SK-N-SH (cell line): Measurements from ENCODE around the gene NR2C2. TPM values are rescaled to one million over a fixed set of nuclear protein-coding genes. Genes with fewer than 3 reads are reported as not detected.

Experiments
- CTCF ChIA-PET: fragments of 300-600, 350-600 bp; formaldehyde crosslinking; extraction: SDS; loops from one replicate; lab custom pipeline; 2021; lab: Yijun Ruan, JAX
- POLR2A ChIA-PET: fragments of 350-600 bp; sonication (Branson Sonifier 250); formaldehyde crosslinking; extraction: SDS; loops from one replicate; lab custom pipeline; 2020; ENCODE audit warnings: antibody characterized with exemption, inconsistent platforms; lab: Yijun Ruan, JAX
- DNase-seq: peaks from one replicate; pipeline ENCODE4 v3.0.0; 2012
- H2AFZ ChIP-seq: fragments of 200-600 bp; sonication (generic); 2 replicates; pipeline ENCODE4 v1.8.1; 2016; ENCODE audit warnings: antibody characterized with exemption, mild to moderate bottlenecking, low read depth
- H3F3A ChIP-seq: fragments of 200-600 bp; sonication (generic); replicated peaks from 2 replicates; pipeline ENCODE3; 2016; ENCODE audit warnings: antibody characterized with exemption, mild to moderate bottlenecking; ENCODE audit not compliant: insufficient read depth
- H3K27ac ChIP-seq, 2 experiments: fragments of 200-500 bp in 1 of 2; fragments of 200-600 bp in 1 of 2; sonication (Bioruptor generic) in 1 of 2; sonication (generic), shearing (Covaris generic) in 1 of 2; 2 replicates each; pipeline versions ENCODE4 v1.5.1 to v1.6.1; 2014 to 2016; ENCODE audit warnings: low read depth in 2 of 2, inconsistent platforms in 1 of 2, low read length in 1 of 2, mild to moderate bottlenecking in 1 of 2, mixed read lengths in 1 of 2
- H3K27me3 ChIP-seq: fragments of 200-600 bp; sonication (generic), shearing (Covaris generic); 2 replicates; pipeline ENCODE4 v1.6.1; 2016; ENCODE audit warnings: mixed run types; ENCODE audit not compliant: insufficient read depth
- H3K36me3 ChIP-seq, 2 experiments: fragments of 200-500 bp in 1 of 2; fragments of 200-600 bp in 1 of 2; sonication (Bioruptor generic) in 1 of 2; sonication (generic) in 1 of 2; replicated peaks in 1 of 2; 2 replicates each; pipeline versions ENCODE3 to v1.5.1; 2014 to 2016; ENCODE audit warnings: low read length in 1 of 2, mild to moderate bottlenecking in 1 of 2; ENCODE audit not compliant: insufficient read depth in 2 of 2, control insufficient read depth in 1 of 2
- H3K4me1 ChIP-seq, 2 experiments: fragments of 200-500 bp in 1 of 2; fragments of 200-600 bp in 1 of 2; sonication (Bioruptor generic) in 1 of 2; sonication (generic), shearing (Covaris generic) in 1 of 2; 2 replicates each; pipeline versions ENCODE4 v1.5.1 to v1.6.1; 2014 to 2016; ENCODE audit warnings: low read depth in 1 of 2, low read length in 1 of 2, mixed run types in 1 of 2; ENCODE audit not compliant: insufficient read depth in 2 of 2, control insufficient read depth in 1 of 2
- H3K4me2 ChIP-seq: fragments of 200-600 bp; sonication (generic), shearing (Covaris generic); 2 replicates; pipeline ENCODE4 v1.6.1; 2017; ENCODE audit warnings: mixed run types
- H3K4me3 ChIP-seq, 2 experiments: fragments of 200-500 bp in 1 of 2; fragments of 200-600 bp in 1 of 2; sonication (Bioruptor generic) in 1 of 2; sonication (generic), shearing (Covaris generic) in 1 of 2; 2 replicates each; pipeline versions ENCODE4 v1.5.1 to v1.8.1; 2014 to 2016; ENCODE audit warnings: low read depth in 2 of 2, inconsistent platforms in 1 of 2, low read length in 1 of 2, mild to moderate bottlenecking in 1 of 2, mixed read lengths in 1 of 2, moderate library complexity in 1 of 2
- H3K79me2 ChIP-seq: fragments of 200-600 bp; sonication (generic); 2 replicates; pipeline ENCODE4 v1.8.1; 2017; ENCODE audit warnings: mild to moderate bottlenecking; ENCODE audit not compliant: insufficient read depth
- H3K9ac ChIP-seq: fragments of 200-600 bp; sonication (generic); 2 replicates; pipeline ENCODE4 v1.6.1; 2017; ENCODE audit warnings: mixed run types
- H3K9me2 ChIP-seq: fragments of 200-600 bp; sonication (generic); 2 replicates; pipeline ENCODE4 v1.6.1; 2017; ENCODE audit warnings: mixed run types
- H3K9me3 ChIP-seq: fragments of 200-600 bp; sonication (generic); 2 replicates; pipeline ENCODE4 v1.6.1; 2017; ENCODE audit warnings: mixed run types, mild to moderate bottlenecking, moderate library complexity
- H4K20me1 ChIP-seq: fragments of 200-600 bp; sonication (generic); 2 replicates; pipeline ENCODE4 v1.6.1; 2017; ENCODE audit warnings: mild to moderate bottlenecking, mixed run types; ENCODE audit not compliant: insufficient read depth
- CHD2 ChIP-seq: fragments of 150-350 bp; IDR thresholded peaks from 2 replicates; pipeline ENCODE4 v1.6.1; 2018; ENCODE audit warnings: low read length; ENCODE audit not compliant: partially characterized antibody
- ELF1 ChIP-seq: IDR thresholded peaks from 2 replicates; pipeline ENCODE4 v1.4.0; 2012
- EP300 ChIP-seq, 2 experiments: IDR thresholded peaks; 2 replicates each; pipeline versions ENCODE4 v1.4.0 to v1.6.1; 2012; ENCODE audit warnings: borderline replicate concordance in 1 of 2, low read depth in 1 of 2, low read length in 1 of 2
- EZH2phosphoT487 ChIP-seq: fragments of 200-600 bp; sonication (generic); IDR thresholded peaks from 2 replicates; pipeline ENCODE4 v1.6.1; 2017; ENCODE audit warnings: low read depth, mixed run types, mild to moderate bottlenecking, antibody characterized with exemption, moderate library complexity, borderline replicate concordance
- FOXJ3 ChIP-seq: sonication (generic); formaldehyde crosslinking; IDR thresholded peaks from 2 replicates; pipeline ENCODE4 v1.5.1; 2020; ENCODE audit warnings: mild to moderate bottlenecking, missing genetic modification reagents
- FOXM1 ChIP-seq: IDR thresholded peaks from 2 replicates; pipeline ENCODE4 v1.4.0; 2012; ENCODE audit warnings: low read depth, mild to moderate bottlenecking
- GATA2 ChIP-seq: sonication (generic); formaldehyde crosslinking; IDR thresholded peaks from 2 replicates; pipeline ENCODE4 v1.5.0; 2020; ENCODE audit warnings: mild to moderate bottlenecking, missing genetic modification reagents
- MEF2A ChIP-seq: IDR thresholded peaks from 2 replicates; pipeline ENCODE4 v1.4.0; 2012; ENCODE audit warnings: low read depth, borderline replicate concordance
- MXI1 ChIP-seq: IDR thresholded peaks from 2 replicates; pipeline ENCODE4 v1.6.1; 2012; ENCODE audit warnings: mild to moderate bottlenecking, low read depth, low read length, improper control_type of control experiment
- NFIC ChIP-seq: IDR thresholded peaks from 2 replicates; pipeline ENCODE4 v1.4.0; 2012; ENCODE audit warnings: borderline replicate concordance
- POLR2AphosphoS5 ChIP-seq: IDR thresholded peaks from 2 replicates; pipeline ENCODE4 v1.6.1; 2012; ENCODE audit warnings: low read depth, low read length
- RAD21 ChIP-seq: IDR thresholded peaks from 2 replicates; pipeline ENCODE4 v1.6.1; 2012; ENCODE audit warnings: mild to moderate bottlenecking, low read length
- RCOR1 ChIP-seq: fragments of 150-350 bp; IDR thresholded peaks from 2 replicates; pipeline ENCODE4 v1.6.1; 2017; ENCODE audit warnings: antibody characterized with exemption, low read length
- SIN3A ChIP-seq: IDR thresholded peaks from 2 replicates; pipeline ENCODE4 v1.6.1; 2012; ENCODE audit warnings: low read depth, mild to moderate bottlenecking, low read length, moderate library complexity, borderline replicate concordance
- SMC3 ChIP-seq: IDR thresholded peaks from 2 replicates; pipeline ENCODE4 v1.6.1; 2012; ENCODE audit warnings: low read depth, low read length, improper control_type of control experiment
- TCF12 ChIP-seq: IDR thresholded peaks from 2 replicates; pipeline ENCODE4 v1.4.0; 2012
- USF1 ChIP-seq: IDR thresholded peaks from 2 replicates; pipeline ENCODE4 v1.4.0; 2012; ENCODE audit warnings: low read depth, borderline replicate concordance
- WGBS: methylation state at CpG from one replicate; pipeline ENCODE4 v1.1.6; 2017; ENCODE audit warnings: low lambda C conversion rate; 5-methylcytosine and 5-hydroxymethylcytosine counted together
- polyA plus RNA-seq, 3 experiments: library from polyadenylated mRNA; depleted of rRNA; stranded (reverse); fragments of >200 nt; gene quantifications; 2 replicates each; pipeline ENCODE4 v1.2.3, GENCODE V29; 2012
- TF ChIP-seq, protein P1 (sequence below): IDR thresholded peaks from 2 replicates; pipeline ENCODE4; 2012
- TF ChIP-seq, protein P2 (sequence below): fragments of 150-350 bp; IDR thresholded peaks from 2 replicates; pipeline ENCODE4 v1.6.1; 2017; ENCODE audit warnings: antibody characterized with exemption, low read length, low read depth, borderline replicate concordance
- TF ChIP-seq, protein P3 (sequence below): IDR thresholded peaks from 2 replicates; pipeline ENCODE4 v1.4.0; 2012; ENCODE audit warnings: low read depth, borderline replicate concordance
- TF ChIP-seq, protein P4 (sequence below): fragments of 150-350 bp; IDR thresholded peaks from 2 replicates; pipeline ENCODE4 v1.6.1; 2016; ENCODE audit warnings: mild to moderate bottlenecking, low read depth, low read length
- TF ChIP-seq, protein P5 (sequence below): IDR thresholded peaks from 2 replicates; pipeline ENCODE4 v1.6.1; 2012; ENCODE audit warnings: mild to moderate bottlenecking, low read depth, low read length, moderate library complexity

Gene NR2C2
- polyA plus RNA-seq, 1 of the 3 experiments (the other 2 are of a cell fraction) = 13.1 TPM

DNA sequence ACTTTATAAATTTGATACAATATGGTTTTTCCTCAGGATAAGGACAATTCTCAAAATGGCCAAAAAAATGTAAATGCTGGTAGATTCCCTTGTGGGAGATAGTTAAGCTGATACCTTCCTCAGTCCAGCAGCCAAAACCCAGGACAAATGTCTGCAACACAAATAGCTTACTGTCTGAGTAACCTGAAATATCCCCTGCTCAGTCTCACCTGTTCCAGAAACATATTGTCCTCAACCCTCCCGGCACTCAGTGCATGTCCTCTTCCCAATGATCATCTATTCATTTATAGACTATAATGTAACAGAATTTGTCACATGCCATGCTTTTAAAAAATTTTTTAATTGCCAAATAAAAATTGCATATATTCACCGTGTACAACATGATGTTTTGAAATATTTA lies 139.3 kb downstream of the NR2C2 start (continued):
- TF ChIP-seq GATA2 (no peak), SIN3A (no peak), MXI1 (no peak), POLR2AphosphoS5 (no peak), FOXJ3 (no peak)

DNA sequence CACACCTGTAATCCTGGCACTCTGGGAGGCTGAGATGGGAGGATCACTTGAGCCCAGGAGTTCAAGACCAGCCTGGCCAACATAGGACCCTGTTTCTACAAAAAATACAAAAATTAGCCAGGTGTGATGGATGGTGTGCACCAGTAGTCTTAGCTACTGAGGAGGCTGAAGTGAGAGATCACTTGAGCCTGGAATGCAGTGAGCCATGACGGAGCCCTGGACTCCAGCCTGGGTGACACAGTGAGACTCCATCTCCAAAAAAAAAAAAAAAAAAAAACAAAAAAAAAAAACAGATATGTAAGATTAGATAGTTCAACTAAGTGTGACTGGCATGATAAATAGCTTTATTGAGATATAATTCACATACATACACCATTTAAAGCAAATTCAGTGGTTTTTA lies 141.8 kb downstream of the NR2C2 start:
- POLR2A ChIA-PET = interaction anchor here (1.4 kb wide), 1 partner anchor 10 kb away, joined by 4 read pairs; the partner anchor contains the start of gene RBSN
- WGBS = 86% methylated on average over 1 of the region's 1 CpG

More for the DNA sequence above, 141.8 kb downstream of the NR2C2 start:
- Histone ChIP-seq H3K9ac (no peak overlapping the region), H3K27ac (no peak overlapping the region), H3K4me3 (no peak overlapping the region), H3K9me2 (no peaks in the 10 kb centered on the region), H3K4me1 (no peaks in the 10 kb centered on the region), H3K79me2 (no peaks in the 10 kb centered on the region), H3K9me3 (no peaks in the 10 kb centered on the region), H3F3A (peaks cover 6% of the 10 kb centered on the region), H3K36me3 (peaks cover 38 to 59% of the 10 kb centered on the region in 2 experiments), H3K4me2 (no peak overlapping the region), H4K20me1 (no peaks in the 10 kb centered on the region), H2AFZ (no peak overlapping the region), H3K27me3 (no peaks in the 10 kb centered on the region)
- DNase-seq = no peak
- TF ChIP-seq RCOR1 (no peak), FOXM1 (no peak), NFIC (no peak), GATA2 (no peak), CHD2 (no peak), MEF2A (no peak), TCF12 (no peak), EP300 (IDR thresholded peaks at IDR 0.05; ENCODE audit: borderline replicate concordance in 1 of 2, low read depth in 1 of 2, low read length in 1 of 2) (no peak), SMC3 (no peak), POLR2AphosphoS5 (no peak), USF1 (no peak), ELF1 (no peak), SIN3A (no peak), RAD21 (no peak), EZH2phosphoT487 (no peak)
- TF ChIP-seq, protein P1, sequence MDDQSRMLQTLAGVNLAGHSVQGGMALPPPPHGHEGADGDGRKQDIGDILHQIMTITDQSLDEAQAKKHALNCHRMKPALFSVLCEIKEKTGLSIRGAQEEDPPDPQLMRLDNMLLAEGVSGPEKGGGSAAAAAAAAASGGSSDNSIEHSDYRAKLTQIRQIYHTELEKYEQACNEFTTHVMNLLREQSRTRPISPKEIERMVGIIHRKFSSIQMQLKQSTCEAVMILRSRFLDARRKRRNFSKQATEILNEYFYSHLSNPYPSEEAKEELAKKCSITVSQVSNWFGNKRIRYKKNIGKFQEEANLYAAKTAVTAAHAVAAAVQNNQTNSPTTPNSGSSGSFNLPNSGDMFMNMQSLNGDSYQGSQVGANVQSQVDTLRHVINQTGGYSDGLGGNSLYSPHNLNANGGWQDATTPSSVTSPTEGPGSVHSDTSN = no peak
- TF ChIP-seq, protein P2, sequence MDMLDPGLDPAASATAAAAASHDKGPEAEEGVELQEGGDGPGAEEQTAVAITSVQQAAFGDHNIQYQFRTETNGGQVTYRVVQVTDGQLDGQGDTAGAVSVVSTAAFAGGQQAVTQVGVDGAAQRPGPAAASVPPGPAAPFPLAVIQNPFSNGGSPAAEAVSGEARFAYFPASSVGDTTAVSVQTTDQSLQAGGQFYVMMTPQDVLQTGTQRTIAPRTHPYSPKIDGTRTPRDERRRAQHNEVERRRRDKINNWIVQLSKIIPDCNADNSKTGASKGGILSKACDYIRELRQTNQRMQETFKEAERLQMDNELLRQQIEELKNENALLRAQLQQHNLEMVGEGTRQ = no peak
- TF ChIP-seq, protein P3, sequence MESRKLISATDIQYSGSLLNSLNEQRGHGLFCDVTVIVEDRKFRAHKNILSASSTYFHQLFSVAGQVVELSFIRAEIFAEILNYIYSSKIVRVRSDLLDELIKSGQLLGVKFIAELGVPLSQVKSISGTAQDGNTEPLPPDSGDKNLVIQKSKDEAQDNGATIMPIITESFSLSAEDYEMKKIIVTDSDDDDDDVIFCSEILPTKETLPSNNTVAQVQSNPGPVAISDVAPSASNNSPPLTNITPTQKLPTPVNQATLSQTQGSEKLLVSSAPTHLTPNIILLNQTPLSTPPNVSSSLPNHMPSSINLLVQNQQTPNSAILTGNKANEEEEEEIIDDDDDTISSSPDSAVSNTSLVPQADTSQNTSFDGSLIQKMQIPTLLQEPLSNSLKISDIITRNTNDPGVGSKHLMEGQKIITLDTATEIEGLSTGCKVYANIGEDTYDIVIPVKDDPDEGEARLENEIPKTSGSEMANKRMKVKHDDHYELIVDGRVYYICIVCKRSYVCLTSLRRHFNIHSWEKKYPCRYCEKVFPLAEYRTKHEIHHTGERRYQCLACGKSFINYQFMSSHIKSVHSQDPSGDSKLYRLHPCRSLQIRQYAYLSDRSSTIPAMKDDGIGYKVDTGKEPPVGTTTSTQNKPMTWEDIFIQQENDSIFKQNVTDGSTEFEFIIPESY = no peak
- TF ChIP-seq, protein P4, sequence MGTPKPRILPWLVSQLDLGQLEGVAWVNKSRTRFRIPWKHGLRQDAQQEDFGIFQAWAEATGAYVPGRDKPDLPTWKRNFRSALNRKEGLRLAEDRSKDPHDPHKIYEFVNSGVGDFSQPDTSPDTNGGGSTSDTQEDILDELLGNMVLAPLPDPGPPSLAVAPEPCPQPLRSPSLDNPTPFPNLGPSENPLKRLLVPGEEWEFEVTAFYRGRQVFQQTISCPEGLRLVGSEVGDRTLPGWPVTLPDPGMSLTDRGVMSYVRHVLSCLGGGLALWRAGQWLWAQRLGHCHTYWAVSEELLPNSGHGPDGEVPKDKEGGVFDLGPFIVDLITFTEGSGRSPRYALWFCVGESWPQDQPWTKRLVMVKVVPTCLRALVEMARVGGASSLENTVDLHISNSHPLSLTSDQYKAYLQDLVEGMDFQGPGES = no peak
- TF ChIP-seq, protein P5, sequence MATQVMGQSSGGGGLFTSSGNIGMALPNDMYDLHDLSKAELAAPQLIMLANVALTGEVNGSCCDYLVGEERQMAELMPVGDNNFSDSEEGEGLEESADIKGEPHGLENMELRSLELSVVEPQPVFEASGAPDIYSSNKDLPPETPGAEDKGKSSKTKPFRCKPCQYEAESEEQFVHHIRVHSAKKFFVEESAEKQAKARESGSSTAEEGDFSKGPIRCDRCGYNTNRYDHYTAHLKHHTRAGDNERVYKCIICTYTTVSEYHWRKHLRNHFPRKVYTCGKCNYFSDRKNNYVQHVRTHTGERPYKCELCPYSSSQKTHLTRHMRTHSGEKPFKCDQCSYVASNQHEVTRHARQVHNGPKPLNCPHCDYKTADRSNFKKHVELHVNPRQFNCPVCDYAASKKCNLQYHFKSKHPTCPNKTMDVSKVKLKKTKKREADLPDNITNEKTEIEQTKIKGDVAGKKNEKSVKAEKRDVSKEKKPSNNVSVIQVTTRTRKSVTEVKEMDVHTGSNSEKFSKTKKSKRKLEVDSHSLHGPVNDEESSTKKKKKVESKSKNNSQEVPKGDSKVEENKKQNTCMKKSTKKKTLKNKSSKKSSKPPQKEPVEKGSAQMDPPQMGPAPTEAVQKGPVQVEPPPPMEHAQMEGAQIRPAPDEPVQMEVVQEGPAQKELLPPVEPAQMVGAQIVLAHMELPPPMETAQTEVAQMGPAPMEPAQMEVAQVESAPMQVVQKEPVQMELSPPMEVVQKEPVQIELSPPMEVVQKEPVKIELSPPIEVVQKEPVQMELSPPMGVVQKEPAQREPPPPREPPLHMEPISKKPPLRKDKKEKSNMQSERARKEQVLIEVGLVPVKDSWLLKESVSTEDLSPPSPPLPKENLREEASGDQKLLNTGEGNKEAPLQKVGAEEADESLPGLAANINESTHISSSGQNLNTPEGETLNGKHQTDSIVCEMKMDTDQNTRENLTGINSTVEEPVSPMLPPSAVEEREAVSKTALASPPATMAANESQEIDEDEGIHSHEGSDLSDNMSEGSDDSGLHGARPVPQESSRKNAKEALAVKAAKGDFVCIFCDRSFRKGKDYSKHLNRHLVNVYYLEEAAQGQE = no peak
- CTCF ChIA-PET = interaction anchor here (0.8 to 1.0 kb wide), 2 partner anchors 8 to 179 kb away, joined by 3 read pairs; no protein-coding TSS in a partner anchor
